ENCODE data around the gene SDR9C7. TPM values are rescaled to one million over a fixed set of nuclear protein-coding genes. Genes with fewer than 3 reads are reported as not detected.
A peak's percentile ranks its signal among the peaks of the same experiment; 100 is the strongest.
"Not testable (repeated sequence)": the region's sequence is repeated elsewhere in the genome, so short reads cannot be mapped to it uniquely, and the experiment has no call there.

Gene SDR9C7
- total and polyA plus RNA-seq, 2 donors: 0.16 TPM; not detected in 1

DNA sequence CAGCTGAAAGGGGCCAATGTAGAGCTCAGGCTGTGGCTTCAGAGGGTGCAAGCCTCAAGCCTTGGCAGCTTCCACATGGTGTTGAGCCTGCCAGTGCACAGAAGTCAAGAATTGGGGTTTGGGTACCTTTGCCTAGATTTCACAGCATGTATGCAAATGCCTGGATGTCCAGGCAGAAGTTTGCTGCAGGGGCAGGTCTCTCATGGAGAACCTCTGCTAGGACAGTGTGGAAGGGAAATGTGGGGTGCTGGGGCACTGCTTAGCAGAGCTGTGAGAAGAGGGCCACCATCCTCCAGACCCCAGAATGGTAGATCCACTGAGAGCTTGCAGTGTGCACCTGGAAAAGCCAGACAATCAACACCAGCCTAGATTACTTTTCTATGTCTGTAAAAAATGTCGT, 9.2 kb upstream of the SDR9C7 start:
- 92% methylated on average over 1 of the region's 1 CpG for WGBS
- H3K36me3 ChIP-seq (ENCODE audit: insufficient read depth); DNase-seq (ENCODE audit: extremely low spot score); H3K4me1 ChIP-seq (ENCODE audit: insufficient read depth); H3K27ac ChIP-seq (ENCODE audit: low read depth); H3K4me3 ChIP-seq (ENCODE audit: low read depth, low read length): not testable (repeated sequence)

DNA sequence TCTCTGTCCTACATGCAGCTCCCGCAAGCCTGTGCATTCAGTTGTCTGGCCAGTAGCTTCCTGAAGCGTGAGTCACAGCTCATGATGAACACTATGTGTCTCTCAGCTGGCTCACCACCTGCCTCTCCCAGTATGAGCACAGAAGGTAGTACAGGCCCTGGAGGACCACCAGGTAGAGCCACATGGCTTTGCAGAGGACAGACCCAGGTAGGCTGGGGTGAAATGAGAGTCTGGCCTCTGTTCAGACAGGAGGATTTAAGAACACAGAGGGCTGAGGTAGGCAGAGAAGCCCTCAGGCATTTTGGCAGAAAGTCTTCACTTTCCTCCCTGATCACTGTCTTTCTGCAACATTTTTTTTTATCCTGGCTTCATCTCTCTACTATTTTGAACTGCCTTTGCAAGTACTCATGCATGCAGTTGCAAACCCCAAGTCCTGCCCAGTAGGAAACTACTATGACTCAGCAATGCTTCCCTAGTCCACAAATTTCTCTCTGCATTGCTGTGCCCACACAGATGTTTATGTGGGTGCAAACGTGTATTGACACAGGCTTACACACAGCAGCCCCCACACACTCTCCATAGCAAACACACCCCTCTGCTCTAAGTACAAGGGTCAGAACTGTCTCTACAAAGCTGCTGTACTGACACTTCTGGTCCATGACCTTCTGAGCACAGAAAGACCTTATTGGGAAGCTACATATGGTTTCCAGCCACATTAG, 7.2 kb upstream of the SDR9C7 start:
- Histone ChIP-seq H3K36me3 (ENCODE audit: insufficient read depth) (no peaks in the 10 kb centered on the region), H3K27ac (ENCODE audit: low read depth) (no peak overlapping the region), H3K4me3 (ENCODE audit: low read depth, low read length) (no peak overlapping the region), H3K4me1 (ENCODE audit: insufficient read depth) (no peaks in the 10 kb centered on the region)
- WGBS: 13% methylated on average over 3 of the region's 3 CpGs
- no peak for DNase-seq (ENCODE audit: extremely low spot score)

DNA sequence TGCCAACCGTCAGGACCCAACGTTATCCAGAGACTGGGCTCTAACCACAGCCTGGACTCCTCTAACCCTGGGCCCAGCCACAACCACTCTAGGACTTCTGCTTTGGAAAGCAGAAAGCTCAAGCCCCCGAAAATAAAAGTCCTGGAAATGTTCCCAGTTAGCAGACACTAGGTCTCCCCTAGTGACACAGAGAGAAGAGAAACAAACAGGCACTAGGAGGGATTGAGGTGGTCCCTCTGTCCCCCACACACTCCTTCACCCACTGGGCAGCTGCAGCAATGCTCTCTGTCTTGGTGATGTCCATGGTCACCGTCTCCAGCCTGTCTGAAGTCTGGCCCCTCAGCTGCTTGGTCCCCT, 6.7 kb upstream of the SDR9C7 start:
- not testable (repeated sequence) for H3K4me1 ChIP-seq (ENCODE audit: insufficient read depth); H3K4me3 ChIP-seq (ENCODE audit: low read depth, low read length); H3K36me3 ChIP-seq (ENCODE audit: insufficient read depth); H3K27ac ChIP-seq (ENCODE audit: low read depth); DNase-seq (ENCODE audit: extremely low spot score)
- WGBS: 12% methylated on average over 1 of the region's 4 CpGs

DNA sequence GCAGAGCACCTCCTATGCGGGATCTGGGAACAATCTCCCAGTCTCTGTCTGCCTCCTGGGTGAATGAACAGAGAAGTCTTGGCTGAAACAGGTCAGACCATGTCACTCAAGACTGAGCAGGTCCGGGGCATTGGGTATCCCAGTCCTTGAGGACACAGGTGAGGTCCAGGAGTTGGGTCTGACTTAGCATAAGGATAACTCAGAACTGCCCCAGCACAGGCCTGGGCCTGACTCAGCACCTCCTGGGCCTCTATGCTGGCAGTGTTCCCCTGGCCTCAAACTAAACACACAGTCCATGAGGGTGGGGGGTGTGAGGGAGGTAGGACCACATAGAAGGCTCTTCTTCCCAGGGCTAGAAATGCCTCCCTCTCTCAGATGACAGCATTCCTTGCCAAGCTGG, 1.5 kb upstream of the SDR9C7 start:
- Histone ChIP-seq H3K36me3 (ENCODE audit: insufficient read depth) (no peaks in the 10 kb centered on the region), H3K27ac (ENCODE audit: low read depth) (no peak overlapping the region), H3K4me1 (ENCODE audit: insufficient read depth) (peaks cover 3% of the 10 kb centered on the region), H3K4me3 (ENCODE audit: low read depth, low read length) (no peak overlapping the region)
- WGBS: 87% methylated on average over 2 of the region's 2 CpGs
- no peak for DNase-seq (ENCODE audit: extremely low spot score)

DNA sequence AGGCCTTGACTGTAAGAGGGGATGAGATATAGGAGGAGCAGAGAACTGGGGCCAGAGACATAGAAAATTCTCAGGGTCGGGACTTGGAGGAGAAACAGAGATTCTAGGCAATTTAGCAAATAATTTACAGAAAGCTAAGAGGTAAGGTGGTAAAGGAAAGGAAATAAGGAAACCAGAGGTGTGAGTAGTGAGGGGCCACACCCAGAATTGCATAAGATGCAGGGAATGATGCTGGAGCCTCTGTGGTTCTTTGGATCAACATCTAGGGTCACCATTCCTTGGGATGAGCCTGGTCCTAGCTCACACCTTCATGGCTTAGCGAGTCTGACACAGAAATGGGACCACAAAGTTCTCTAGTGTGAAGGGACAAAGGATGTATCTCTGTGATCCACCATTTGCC, 949 bp upstream of the SDR9C7 start:
- Histone ChIP-seq H3K4me1 (ENCODE audit: insufficient read depth) (peaks cover 3% of the 10 kb centered on the region), H3K36me3 (ENCODE audit: insufficient read depth) (no peaks in the 10 kb centered on the region), H3K4me3 (ENCODE audit: low read depth, low read length) (no peak overlapping the region), H3K27ac (ENCODE audit: low read depth) (no peak overlapping the region)
- 85% methylated on average over 2 of the region's 2 CpGs for whole genome bisulfite sequencing
- no peak for DNase-seq (ENCODE audit: extremely low spot score)

DNA sequence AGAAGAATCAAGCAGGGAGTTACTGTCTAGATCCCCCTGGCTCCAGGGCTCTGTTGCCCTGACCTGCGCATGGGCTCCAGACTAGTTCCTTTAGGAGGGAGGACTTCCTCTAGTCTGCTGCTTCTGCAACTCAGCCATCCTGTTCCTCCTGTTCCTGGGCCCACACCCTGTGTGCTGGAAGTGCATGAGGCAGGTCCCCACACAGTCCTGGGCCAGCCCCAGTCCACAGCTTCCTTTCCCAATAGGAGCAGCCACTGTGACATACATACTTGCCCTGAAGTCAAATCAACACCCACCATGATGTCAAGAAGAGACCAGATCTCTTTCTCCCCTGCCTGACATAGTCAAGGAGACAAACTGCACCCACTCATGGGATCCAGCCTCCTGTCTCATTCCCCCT, 1.3 kb downstream of the SDR9C7 start:
- H3K36me3 ChIP-seq (ENCODE audit: insufficient read depth): no peaks in the 10 kb centered on the region
- DNase-seq (ENCODE audit: extremely low spot score): peak; percentile 11
- 79% methylated on average over 1 of the region's 1 CpG for WGBS
- H3K4me3 ChIP-seq (ENCODE audit: low read depth, low read length): no peak overlapping the region
- H3K4me1 ChIP-seq (ENCODE audit: insufficient read depth): peaks cover 3% of the 10 kb centered on the region
- H3K27ac ChIP-seq (ENCODE audit: low read depth): no peak overlapping the region

DNA sequence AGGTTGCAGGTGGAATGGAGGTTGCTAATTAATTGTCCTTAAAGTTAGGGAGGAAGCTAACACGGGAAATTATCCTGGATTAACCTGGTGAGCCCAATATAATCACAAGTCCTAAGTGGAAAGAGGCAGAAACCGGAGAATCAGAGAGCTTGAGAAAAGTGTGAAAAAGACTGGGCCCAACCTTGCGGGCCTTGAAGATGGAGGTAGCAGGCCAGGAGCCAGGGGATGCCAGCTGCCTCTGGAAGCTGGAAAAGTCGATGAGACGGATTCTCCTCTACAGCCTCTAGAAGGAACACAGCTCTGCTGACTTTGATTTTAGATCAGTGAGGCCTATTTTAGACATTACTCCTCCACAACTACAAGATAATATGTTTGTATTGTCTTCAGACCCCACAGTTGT, 2.1 kb downstream of the SDR9C7 start:
- Histone ChIP-seq H3K4me3 (ENCODE audit: low read depth, low read length) (no peak overlapping the region), H3K36me3 (ENCODE audit: insufficient read depth) (no peaks in the 10 kb centered on the region), H3K27ac (ENCODE audit: low read depth) (no peak overlapping the region), H3K4me1 (ENCODE audit: insufficient read depth) (peaks cover 3% of the 10 kb centered on the region)
- no peak for DNase-seq (ENCODE audit: extremely low spot score)
- 65% methylated on average over 5 of the region's 5 CpGs for WGBS

DNA sequence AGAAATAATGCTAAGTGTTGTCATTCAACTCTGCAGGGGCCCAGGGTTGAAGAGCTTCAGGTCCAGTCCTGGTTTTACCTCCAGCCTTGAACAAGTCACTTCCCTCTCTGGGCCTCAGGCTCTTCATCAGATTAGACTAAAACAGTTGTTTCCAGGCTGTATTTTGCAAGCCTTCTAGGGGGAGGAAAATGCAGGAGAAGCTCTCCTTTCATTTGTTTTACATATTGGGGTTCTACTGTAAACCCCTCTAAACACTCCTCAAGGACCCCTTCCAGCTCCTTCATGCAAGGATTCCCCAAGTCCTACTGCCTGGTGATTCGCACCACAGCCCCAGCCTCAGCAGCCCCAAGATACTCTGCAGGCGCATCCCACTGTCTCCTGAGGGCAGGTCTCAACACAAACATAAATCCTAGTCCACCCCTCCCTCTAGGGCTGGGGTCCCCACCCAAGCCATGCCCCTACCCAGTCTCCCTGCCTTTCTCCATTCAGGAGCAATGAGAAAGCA, 2.7 kb downstream of the SDR9C7 start:
- Histone ChIP-seq H3K36me3 (ENCODE audit: insufficient read depth) (no peaks in the 10 kb centered on the region), H3K4me1 (ENCODE audit: insufficient read depth) (peaks cover 3% of the 10 kb centered on the region), H3K4me3 (ENCODE audit: low read depth, low read length) (no peak overlapping the region), H3K27ac (ENCODE audit: low read depth) (peak overlapping the region; percentile 16)
- DNase-seq (ENCODE audit: extremely low spot score): peak; percentile 29
- 57% methylated on average over 2 of the region's 2 CpGs for WGBS

DNA sequence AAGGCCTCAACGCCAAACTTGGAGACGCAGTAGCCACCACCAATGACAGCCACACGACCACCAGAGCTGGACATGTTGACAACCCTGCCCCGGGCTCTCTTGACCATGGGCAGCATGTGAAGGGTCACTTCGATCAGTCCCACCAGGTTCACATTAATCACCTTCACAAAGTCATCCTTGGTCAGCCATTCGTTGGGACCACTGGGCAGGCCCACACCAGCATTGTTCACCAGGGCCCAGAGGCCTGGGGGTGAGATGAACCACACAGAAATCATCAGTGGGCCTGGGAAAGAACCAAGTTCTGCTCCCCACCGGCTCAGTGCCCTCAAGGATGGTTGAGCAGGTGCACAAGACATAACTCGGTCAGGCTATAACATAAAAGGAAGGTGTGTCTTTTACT, 4.0 kb downstream of the SDR9C7 start:
- WGBS: 90% methylated on average over 8 of the region's 8 CpGs
- DNase-seq (ENCODE audit: extremely low spot score): no peak
- H3K4me1 ChIP-seq (ENCODE audit: insufficient read depth): peaks cover 3% of the 10 kb centered on the region
- H3K4me3 ChIP-seq (ENCODE audit: low read depth, low read length): no peak overlapping the region
- H3K27ac ChIP-seq (ENCODE audit: low read depth): no peak overlapping the region
- no peaks in the 10 kb centered on the region for H3K36me3 ChIP-seq (ENCODE audit: insufficient read depth)

DNA sequence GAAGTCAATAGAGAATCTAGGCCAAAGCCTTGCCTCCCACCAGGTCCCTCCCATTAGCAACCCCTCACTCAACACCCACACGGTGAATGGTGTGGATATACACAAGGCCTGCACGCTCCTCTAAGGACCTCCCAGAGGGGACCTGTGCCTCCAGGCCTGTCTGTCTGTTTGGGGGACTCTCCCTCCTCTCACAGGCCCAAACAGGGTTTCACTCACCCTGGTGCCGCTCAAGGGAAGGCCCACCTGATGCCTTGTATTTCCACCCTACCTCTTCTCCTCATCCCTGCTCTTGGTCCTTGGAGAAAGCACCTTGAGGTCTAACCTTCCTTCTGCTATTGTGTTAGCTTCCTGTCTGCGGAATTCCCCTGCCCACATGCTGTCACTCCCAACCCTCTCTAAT, 4.4 kb downstream of the SDR9C7 start:
- Histone ChIP-seq H3K36me3 (ENCODE audit: insufficient read depth) (no peaks in the 10 kb centered on the region), H3K4me1 (ENCODE audit: insufficient read depth) (peaks cover 3% of the 10 kb centered on the region), H3K4me3 (ENCODE audit: low read depth, low read length) (no peak overlapping the region), H3K27ac (ENCODE audit: low read depth) (no peak overlapping the region)
- WGBS: 90% methylated on average over 4 of the region's 4 CpGs
- no peak for DNase-seq (ENCODE audit: extremely low spot score)

DNA sequence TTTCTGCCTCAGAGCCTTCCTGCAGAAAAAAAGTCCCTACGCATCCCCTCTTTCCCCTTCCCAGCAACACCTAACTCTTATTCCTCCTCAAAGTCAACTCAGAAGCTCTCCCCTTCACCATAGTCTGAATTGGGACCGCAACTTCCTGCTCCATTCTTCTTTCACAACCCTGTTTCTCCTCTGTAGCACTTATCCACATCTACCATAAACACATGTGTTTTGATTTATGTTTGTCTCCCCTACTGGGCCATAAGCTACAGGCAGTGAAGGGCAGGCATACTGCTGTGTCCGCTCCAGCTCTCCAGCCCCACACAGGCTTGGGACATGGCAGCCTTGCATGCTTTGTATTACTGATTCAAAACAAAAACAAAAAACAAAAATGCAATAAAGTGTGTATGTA, 5.9 kb downstream of the SDR9C7 start:
- WGBS: 62% methylated on average over 3 of the region's 3 CpGs

DNA sequence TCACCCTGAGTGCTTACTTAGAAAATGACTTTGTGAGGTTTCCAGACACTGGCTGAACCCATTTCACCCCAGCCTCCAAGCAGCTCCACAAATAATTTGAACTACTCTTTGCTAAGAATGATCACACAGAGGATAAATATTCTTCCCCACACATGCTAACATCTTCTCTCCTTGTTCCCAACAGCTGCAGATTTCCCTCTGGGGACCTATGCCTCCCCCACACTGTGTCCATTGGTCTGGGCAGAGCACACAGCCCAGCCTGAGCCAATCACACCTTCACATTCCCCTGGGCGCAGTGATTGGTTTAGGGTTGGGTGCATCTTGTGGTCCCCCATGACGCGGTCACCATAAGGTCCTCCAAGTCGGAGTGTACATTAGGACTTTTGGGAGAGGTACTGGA, 6.9 kb downstream of the SDR9C7 start:
- H3K4me1 ChIP-seq (ENCODE audit: insufficient read depth): peaks cover 3% of the 10 kb centered on the region
- WGBS: 94% methylated on average over 4 of the region's 4 CpGs
- H3K36me3 ChIP-seq (ENCODE audit: insufficient read depth): no peaks in the 10 kb centered on the region
- H3K4me3 ChIP-seq (ENCODE audit: low read depth, low read length): no peak overlapping the region
- no peak for DNase-seq (ENCODE audit: extremely low spot score)
- no peak overlapping the region for H3K27ac ChIP-seq (ENCODE audit: low read depth)

More for the DNA sequence above, 5.9 kb downstream of the SDR9C7 start:
- Histone ChIP-seq H3K36me3 (ENCODE audit: insufficient read depth) (no peaks in the 10 kb centered on the region), H3K4me1 (ENCODE audit: insufficient read depth) (peaks cover 3% of the 10 kb centered on the region), H3K27ac (ENCODE audit: low read depth) (no peak overlapping the region), H3K4me3 (ENCODE audit: low read depth, low read length) (no peak overlapping the region)
- DNase-seq (ENCODE audit: extremely low spot score): no peak

DNA sequence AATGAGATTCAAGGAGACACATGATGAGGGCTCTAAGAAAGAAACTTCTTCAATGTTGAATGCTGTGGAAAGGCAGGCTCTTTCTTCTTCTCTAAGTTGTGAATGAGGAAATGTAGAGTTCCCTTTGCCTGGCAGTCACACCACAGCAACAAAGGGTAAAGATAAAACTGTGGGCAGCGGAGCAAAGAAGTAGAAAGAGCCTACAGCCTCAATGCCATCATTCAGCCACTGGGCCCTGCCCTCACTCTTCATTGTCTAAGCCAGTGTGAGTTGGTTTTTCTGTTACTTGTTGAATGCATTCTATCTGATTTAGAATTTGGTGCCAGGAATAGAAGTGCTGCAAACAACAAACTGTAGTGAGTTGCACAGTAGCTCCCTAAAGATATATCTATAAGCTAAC, 12.2 kb downstream of the SDR9C7 start:
- DNase-seq (ENCODE audit: extremely low spot score): no peak
- no peak overlapping the region for H3K4me3 ChIP-seq (ENCODE audit: low read depth, low read length)
- H3K36me3 ChIP-seq (ENCODE audit: insufficient read depth): no peaks in the 10 kb centered on the region
- H3K27ac ChIP-seq (ENCODE audit: low read depth): no peak overlapping the region
- 83% methylated on average over 1 of the region's 1 CpG for WGBS
- H3K4me1 ChIP-seq (ENCODE audit: insufficient read depth): no peaks in the 10 kb centered on the region

DNA sequence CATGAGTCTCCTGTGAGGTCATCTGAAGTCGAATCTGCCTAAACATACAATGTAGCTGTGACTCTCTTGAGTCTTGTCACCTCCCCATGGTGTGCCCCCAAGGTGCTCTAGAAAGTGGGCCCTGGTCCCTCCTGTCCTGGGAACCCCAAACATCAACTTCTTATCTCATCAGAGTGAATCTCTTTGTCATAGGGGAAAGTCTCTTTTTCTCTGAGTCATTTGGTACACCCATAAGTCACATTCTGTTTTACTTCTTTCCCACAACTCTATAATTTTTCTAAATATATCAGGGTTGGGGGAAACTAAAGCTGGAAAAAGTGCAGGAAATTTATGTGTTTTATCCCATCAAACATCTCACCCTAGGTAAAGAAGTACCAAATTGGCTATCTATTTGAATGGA, 12.9 kb downstream of the SDR9C7 start:
- H3K4me1 ChIP-seq (ENCODE audit: insufficient read depth): no peaks in the 10 kb centered on the region
- no peak overlapping the region for H3K27ac ChIP-seq (ENCODE audit: low read depth)
- H3K4me3 ChIP-seq (ENCODE audit: low read depth, low read length): no peak overlapping the region
- no peak for DNase-seq (ENCODE audit: extremely low spot score)
- no peaks in the 10 kb centered on the region for H3K36me3 ChIP-seq (ENCODE audit: insufficient read depth)
- WGBS: 79% methylated on average over 1 of the region's 1 CpG

DNA sequence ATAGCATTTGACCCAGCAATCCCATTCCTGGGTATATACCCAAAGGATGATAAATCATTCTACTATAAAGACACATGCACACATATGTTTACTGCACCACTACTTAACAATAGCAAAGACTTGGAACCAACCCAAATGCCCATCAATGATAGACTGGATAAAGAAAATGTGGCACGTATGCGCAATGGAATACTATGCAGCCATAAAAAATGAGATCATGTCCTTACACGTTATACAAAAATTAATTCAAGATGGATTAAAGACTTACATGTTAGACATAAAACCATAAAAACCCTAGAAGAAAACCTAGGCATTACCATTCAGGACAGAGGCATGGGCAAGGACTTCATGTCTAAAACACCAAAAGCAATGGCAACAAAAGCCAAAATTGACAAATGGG, 16.1 kb downstream of the SDR9C7 start:
- WGBS: 85% methylated on average over 3 of the region's 3 CpGs

More for the DNA sequence above, 16.1 kb downstream of the SDR9C7 start:
- H3K36me3 ChIP-seq (ENCODE audit: insufficient read depth); H3K27ac ChIP-seq (ENCODE audit: low read depth); H3K4me3 ChIP-seq (ENCODE audit: low read depth, low read length); DNase-seq (ENCODE audit: extremely low spot score); H3K4me1 ChIP-seq (ENCODE audit: insufficient read depth): not testable (repeated sequence)
